OCI-LY7 (cell line): ENCODE data around the gene PRODH2.

Experiments used
- CTCF ChIP-seq: fragments of 200-600 bp; sonication (generic); conservative IDR thresholded peaks from 2 replicates; pipeline ENCODE4 v1.5.1; 2014; ENCODE audit warnings: mild to moderate bottlenecking, antibody characterized with exemption, low read length, moderate library complexity, mixed read lengths
- EZH2phosphoT487 ChIP-seq: fragments of 200-600 bp; sonication (generic); IDR thresholded peaks from 2 replicates; pipeline ENCODE4 v1.6.1; 2018; ENCODE audit warnings: low read depth, borderline replicate concordance, mild to moderate bottlenecking, mixed run types, antibody characterized with exemption, low read length, moderate library complexity, mixed read lengths

- TF ChIP-seq CTCF, result no peak
- TF ChIP-seq EZH2phosphoT487, result no peak
Measured at GRCh38 chr19:35846038-35846668, 33.5 kb upstream of the PRODH2 start.
